GM21381 (cell line): ENCODE data around the gene GABRG3.

ENCODE experiments used
- ATAC-seq: cut with Tn5 transposase; IDR thresholded peaks from one replicate; pipeline ENCODE4 v1.9.1; 2021; ENCODE audit warnings: mild to moderate bottlenecking, moderate library complexity; ENCODE audit not compliant: unreplicated experiment

GABRG3 gene

GRCh38 chr15:27396996-27397395, 426.0 kb downstream of the GABRG3 start:
- no peak for ATAC-seq

- ATAC-seq = no peak
Measured at GRCh38 chr15:27398631-27399161, 427.7 kb downstream of the GABRG3 start.

- no peak for ATAC-seq
Measured at GRCh38 chr15:27399241-27399640, 428.3 kb downstream of the GABRG3 start.

- no peak for ATAC-seq
Measured at GRCh38 chr15:27401471-27401870, 430.5 kb downstream of the GABRG3 start.

GRCh38 chr15:27408428-27408827, 437.4 kb downstream of the GABRG3 start:
- no peak for ATAC-seq

GRCh38 chr15:27410996-27411605, 440.1 kb downstream of the GABRG3 start:
- ATAC-seq = no peak

- ATAC-seq = no peak
Measured at GRCh38 chr15:27412415-27412814, 441.4 kb downstream of the GABRG3 start.

- ATAC-seq = no peak
Measured at GRCh38 chr15:27414168-27414870, 443.3 kb downstream of the GABRG3 start.

GRCh38 chr15:27418726-27419125, 447.7 kb downstream of the GABRG3 start:
- ATAC-seq = no peak

GRCh38 chr15:27422997-27423396, 452.0 kb downstream of the GABRG3 start:
- no peak for ATAC-seq

GRCh38 chr15:27426805-27427204, 455.8 kb downstream of the GABRG3 start:
- no peak for ATAC-seq

GRCh38 chr15:27427276-27427675, 456.3 kb downstream of the GABRG3 start:
- ATAC-seq = no peak

- ATAC-seq = no peak
Measured at GRCh38 chr15:27428151-27428550, 457.2 kb downstream of the GABRG3 start.

- no peak for ATAC-seq
Measured at GRCh38 chr15:27429577-27429976, 458.6 kb downstream of the GABRG3 start.

- ATAC-seq = no peak
Measured at GRCh38 chr15:27433604-27434003, 462.6 kb downstream of the GABRG3 start.

- no peak for ATAC-seq
Measured at GRCh38 chr15:27438403-27439375, 467.7 kb downstream of the GABRG3 start.

- no peak for ATAC-seq
Measured at GRCh38 chr15:27441120-27441519, 470.1 kb downstream of the GABRG3 start.

GRCh38 chr15:27448234-27448633, 477.3 kb downstream of the GABRG3 start:
- no peak for ATAC-seq

GRCh38 chr15:27448986-27449385, 478.0 kb downstream of the GABRG3 start:
- ATAC-seq = no peak

- ATAC-seq = no peak
Measured at GRCh38 chr15:27449941-27450340, 479.0 kb downstream of the GABRG3 start.
